Suprapubic skin (tissue), 4 donors: ENCODE results near the gene RPS26.

ENCODE experiments used
- CTCF ChIP-seq, 2 donors: fragments of 200-600 bp in 1 of 2; fragments of 450-650 bp in 1 of 2; sonication (generic) in 1 of 2; IDR thresholded peaks; one replicate each; pipeline ENCODE4 v1.5.1; 2016 to 2019; ENCODE audit warnings: antibody characterized with exemption in 2 of 2, mild to moderate bottlenecking in 1 of 2, moderate library complexity in 1 of 2
- EP300 ChIP-seq: sonication (generic); formaldehyde crosslinking; IDR thresholded peaks from one replicate; pipeline ENCODE4 v1.6.1; 2017; ENCODE audit warnings: antibody characterized with exemption
- POLR2AphosphoS5 ChIP-seq, 3 donors: sonication (generic); formaldehyde crosslinking; IDR thresholded peaks; one replicate each; pipeline ENCODE4 v1.6.1; 2017; ENCODE audit warnings: antibody characterized with exemption in 3 of 3

- TF ChIP-seq POLR2AphosphoS5 (IDR thresholded peaks at IDR 0.05) (no peak), EP300 (no peak), CTCF (IDR thresholded peaks at IDR 0.05) (no peak)
These were observed 43.3 kb downstream of the RPS26 start for GRCh38 chr12:56084958-56085543.
